Omental fat pad (tissue), 4 donors: ENCODE measurements around the gene PSTPIP2. TPM values are rescaled to one million over a fixed set of nuclear protein-coding genes. Genes with fewer than 3 reads are reported as not detected.

Experiments used
- ATAC-seq: fragments of 150-250 bp; one replicate; pipeline ENCODE4 v1.9.1; 2016; ENCODE audit warnings: mild to moderate bottlenecking, moderate library complexity; ENCODE audit not compliant: low FRiP score
- DNase-seq: peaks from one replicate; pipeline ENCODE4 v3.0.0-alpha.2; 2019; ENCODE audit warnings: low spot score
- total RNA-seq, 4 donors: library from RNA; depleted of rRNA; stranded (reverse); fragments of >200 nt; gene quantifications; one replicate each; pipeline ENCODE4 v1.1.0, GENCODE V29; 2016
- TF ChIP-seq, protein P1 (sequence below), 3 donors: fragments of 450-650 bp; IDR thresholded peaks; one replicate each; pipeline ENCODE4 v1.5.1; 2016 to 2017; ENCODE audit warnings: antibody characterized with exemption in 3 of 3, mild to moderate bottlenecking in 3 of 3, moderate library complexity in 2 of 3

PSTPIP2 gene
- total RNA-seq, 4 donors from 2014 or later: 4.4 to 17.0 (median 8.2) TPM

DNA sequence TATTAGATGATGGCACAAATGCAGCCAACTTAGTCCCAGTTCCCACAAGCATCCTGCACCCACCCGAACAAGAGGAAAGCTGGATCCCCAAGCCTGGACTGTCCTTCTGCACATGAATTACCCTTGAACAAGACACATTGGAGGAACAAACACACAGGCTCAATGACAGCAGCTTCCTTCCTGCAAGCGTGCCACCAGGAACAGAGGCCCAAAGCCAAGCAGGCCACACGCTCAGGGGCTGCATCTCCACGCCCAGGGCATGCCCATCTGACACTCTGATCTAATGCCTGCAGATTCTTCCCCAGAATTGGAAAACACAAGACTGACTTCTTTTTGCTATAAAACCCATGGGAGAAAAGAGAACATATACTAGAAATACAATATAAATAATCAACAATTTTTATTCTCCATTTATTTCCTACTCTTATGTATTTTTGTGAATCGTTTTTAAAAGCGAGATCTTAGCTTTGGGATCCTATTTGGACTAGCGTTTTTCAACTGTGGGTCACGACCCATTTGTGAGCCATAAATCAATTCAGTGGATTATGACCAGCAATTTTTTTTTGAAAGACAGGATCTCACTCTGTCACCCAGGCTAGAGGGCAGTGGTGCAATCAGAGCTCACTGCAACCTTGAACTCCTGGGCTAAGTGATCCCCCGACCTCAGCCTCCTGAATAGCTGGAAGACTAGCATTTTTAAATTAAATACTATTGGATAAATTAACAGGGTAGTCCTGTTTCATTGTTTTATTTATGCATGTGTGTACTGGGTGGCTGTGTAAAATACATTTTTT, 34.4 kb downstream of the PSTPIP2 start:
- TF ChIP-seq, protein P1, sequence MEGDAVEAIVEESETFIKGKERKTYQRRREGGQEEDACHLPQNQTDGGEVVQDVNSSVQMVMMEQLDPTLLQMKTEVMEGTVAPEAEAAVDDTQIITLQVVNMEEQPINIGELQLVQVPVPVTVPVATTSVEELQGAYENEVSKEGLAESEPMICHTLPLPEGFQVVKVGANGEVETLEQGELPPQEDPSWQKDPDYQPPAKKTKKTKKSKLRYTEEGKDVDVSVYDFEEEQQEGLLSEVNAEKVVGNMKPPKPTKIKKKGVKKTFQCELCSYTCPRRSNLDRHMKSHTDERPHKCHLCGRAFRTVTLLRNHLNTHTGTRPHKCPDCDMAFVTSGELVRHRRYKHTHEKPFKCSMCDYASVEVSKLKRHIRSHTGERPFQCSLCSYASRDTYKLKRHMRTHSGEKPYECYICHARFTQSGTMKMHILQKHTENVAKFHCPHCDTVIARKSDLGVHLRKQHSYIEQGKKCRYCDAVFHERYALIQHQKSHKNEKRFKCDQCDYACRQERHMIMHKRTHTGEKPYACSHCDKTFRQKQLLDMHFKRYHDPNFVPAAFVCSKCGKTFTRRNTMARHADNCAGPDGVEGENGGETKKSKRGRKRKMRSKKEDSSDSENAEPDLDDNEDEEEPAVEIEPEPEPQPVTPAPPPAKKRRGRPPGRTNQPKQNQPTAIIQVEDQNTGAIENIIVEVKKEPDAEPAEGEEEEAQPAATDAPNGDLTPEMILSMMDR (IDR thresholded peaks at IDR 0.05): no peak
- DNase-seq (no peak), ATAC-seq (no peak)

DNA sequence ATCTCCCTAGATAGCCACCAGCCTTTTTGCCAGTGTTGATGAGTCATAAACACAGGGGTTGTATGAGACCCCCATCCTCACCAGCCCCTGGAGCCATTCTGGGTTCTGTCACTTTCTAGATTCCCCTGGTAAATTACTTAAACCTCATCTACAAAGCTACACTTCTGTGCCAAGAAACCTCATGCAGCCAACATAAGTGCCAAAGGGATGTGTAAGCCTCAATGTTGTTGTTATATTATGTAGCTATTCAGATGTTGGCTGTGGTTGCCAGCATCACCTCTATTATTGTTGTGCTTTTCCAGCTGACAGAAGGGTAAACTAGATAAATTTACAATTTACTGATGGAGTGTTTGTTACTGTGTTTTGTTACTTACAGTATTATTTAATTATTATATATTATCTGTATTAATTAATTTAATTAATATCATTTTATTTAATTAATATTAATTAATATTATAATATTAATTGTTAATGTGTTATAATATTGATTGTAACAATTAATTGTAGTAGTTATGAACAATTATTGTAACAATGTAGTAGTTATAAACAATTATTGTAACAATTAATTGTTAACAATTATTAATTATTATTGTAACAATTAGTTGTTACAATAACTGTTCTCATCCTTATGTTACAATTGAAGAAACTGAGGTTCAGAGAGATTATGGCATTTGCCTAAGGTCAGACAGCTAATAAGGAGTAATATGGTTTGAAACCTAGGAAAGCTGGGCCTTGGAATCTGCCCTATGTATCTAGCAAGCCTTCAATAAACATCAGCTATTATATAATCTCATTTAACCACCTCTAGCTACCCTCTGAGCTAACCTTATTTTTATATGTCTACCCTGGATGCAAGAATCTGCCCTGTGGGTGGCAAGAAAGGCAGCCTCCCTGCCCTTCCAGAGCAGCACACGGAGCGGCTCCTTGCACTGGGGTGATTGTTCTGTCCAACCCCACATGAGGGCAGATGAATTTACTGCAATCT, 36.1 kb downstream of the PSTPIP2 start:
- TF ChIP-seq, protein P1 (IDR thresholded peaks at IDR 0.05): no peak
- ATAC-seq (no peak), DNase-seq (no peak)

DNA sequence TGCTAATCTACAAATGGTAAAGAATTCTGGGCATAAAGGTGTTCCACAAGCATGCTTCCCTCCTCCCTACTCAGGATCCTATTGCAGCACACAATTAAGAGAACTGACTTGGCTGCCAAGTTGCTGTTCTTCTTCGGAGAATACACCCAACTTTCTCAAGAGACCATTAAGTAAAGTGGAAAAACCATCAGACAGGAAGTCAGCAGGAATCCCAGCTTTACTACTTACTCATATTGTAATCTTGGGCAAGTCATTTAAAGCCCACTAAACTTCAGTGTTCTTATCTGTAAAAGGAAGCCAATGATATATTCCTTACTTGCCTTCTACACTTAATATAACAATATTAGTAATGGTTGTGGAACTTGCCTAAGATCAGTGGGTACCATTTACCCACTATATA, 37.8 kb downstream of the PSTPIP2 start:
- no peak for DNase-seq
- TF ChIP-seq, protein P1 (IDR thresholded peaks at IDR 0.05): no peak
- ATAC-seq: no peak

DNA sequence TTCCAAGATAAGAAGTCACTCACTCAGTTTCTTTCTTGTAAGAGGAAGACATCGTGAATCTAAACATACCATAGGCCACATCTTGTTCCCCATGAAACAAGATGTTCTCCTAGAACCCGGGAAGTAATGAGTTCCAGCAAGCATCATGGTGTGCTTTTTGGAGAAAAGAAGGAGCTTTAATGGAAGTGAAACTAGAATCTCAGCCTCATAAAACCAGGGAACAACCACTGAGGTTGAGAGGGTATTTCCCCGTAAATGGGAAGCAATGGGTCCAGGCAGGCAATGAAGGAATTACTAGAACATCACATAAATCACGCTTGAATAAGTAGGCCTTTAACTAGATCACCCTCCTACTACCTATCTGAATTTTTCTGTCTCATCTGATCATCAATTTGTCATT, 40.3 kb downstream of the PSTPIP2 start:
- ATAC-seq: no peak
- TF ChIP-seq, protein P1 (IDR thresholded peaks at IDR 0.05): no peak
- no peak for DNase-seq

DNA sequence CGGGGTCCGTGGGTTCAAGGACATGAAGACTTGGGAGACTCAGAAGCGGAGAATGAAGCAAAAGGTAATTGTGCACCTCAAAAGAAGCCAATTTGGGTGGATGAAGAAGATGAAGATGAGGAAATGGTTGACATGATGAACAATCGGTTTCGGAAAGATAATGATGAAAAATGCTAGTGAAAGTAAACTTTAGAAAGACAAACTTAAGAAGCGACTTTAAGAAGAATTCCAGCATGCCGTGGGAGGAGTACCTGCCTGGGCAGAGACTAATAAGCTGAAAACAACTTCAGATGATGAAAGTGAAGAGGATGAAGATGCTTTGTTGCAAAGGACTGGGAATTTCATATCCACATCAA, 43.5 kb downstream of the PSTPIP2 start:
- DNase-seq (no peak), ATAC-seq (no peak)
- TF ChIP-seq, protein P1 (IDR thresholded peaks at IDR 0.05): no peak

DNA sequence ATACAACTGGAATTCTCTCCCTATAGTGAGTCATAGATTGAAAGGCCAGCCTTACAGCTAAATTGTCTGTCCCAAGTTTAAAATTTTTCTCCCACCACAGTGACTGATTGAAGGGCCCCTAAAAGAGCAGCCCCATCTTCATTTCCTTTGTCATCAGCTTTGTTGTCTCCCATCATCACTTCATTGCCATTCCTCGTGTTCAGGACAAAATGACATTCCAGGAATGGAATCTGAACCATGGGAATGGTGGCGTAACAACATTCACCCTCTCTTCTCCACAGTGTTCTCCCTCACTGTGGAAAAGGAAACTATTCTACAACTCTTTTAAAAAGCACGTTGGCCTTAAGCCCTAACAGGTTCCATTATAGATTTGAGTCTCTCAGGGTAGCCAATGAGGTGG, 52.1 kb downstream of the PSTPIP2 start:
- DNase-seq (no peak), ATAC-seq (no peak)
- TF ChIP-seq, protein P1 (IDR thresholded peaks at IDR 0.05): no peak
